Hepatocyte (in vitro differentiated cells): ENCODE data around the gene NCF4. TPM values are rescaled to one million over a fixed set of nuclear protein-coding genes. Genes with fewer than 3 reads are reported as not detected.

Experiments used
- DNase-seq: peaks from one replicate; pipeline ENCODE4 v3.0.0-alpha.2; 2016; ENCODE audit warnings: low spot score
- H2AFZ ChIP-seq: fragments of 200-600 bp; sonication (generic); 2 replicates; pipeline ENCODE4 v1.6.0; 2016; ENCODE audit warnings: antibody characterized with exemption, mild to moderate bottlenecking
- H3K27ac ChIP-seq: fragments of 200-600 bp; sonication (generic); 2 replicates; pipeline ENCODE4 v1.5.1; 2016; ENCODE audit warnings: mild to moderate bottlenecking
- H3K27me3 ChIP-seq: fragments of 200-600 bp; sonication (generic); 2 replicates; pipeline ENCODE4 v1.6.1; 2016
- H3K36me3 ChIP-seq: fragments of 200-600 bp; sonication (generic); replicated peaks from 2 replicates; pipeline ENCODE4 v1.5.1; 2016; ENCODE audit warnings: low read depth; ENCODE audit not compliant: insufficient read depth
- H3K4me1 ChIP-seq: fragments of 200-600 bp; sonication (generic); 2 replicates; pipeline ENCODE4 v1.5.1; 2016; ENCODE audit warnings: mild to moderate bottlenecking, moderate library complexity; ENCODE audit not compliant: insufficient read depth
- H3K4me2 ChIP-seq: fragments of 200-600 bp; sonication (generic); 2 replicates; pipeline ENCODE4 v1.6.0; 2016
- H3K4me3 ChIP-seq: fragments of 200-600 bp; sonication (generic); 2 replicates; pipeline ENCODE4 v1.5.1; 2016; ENCODE audit warnings: mild to moderate bottlenecking
- H3K79me2 ChIP-seq: fragments of 200-600 bp; sonication (generic); 2 replicates; pipeline ENCODE4 v1.6.0; 2017; ENCODE audit warnings: mild to moderate bottlenecking
- H3K9me2 ChIP-seq: fragments of 200-600 bp; sonication (generic); replicated peaks from 2 replicates; pipeline ENCODE4 v1.6.0; 2017; ENCODE audit warnings: mild to moderate bottlenecking; ENCODE audit not compliant: insufficient read depth
- H3K9me3 ChIP-seq: fragments of 200-600 bp; sonication (generic); 2 replicates; pipeline ENCODE4 v1.5.1; 2016; ENCODE audit warnings: low read depth, mild to moderate bottlenecking
- H4K20me1 ChIP-seq: fragments of 200-600 bp; sonication (generic); 2 replicates; pipeline ENCODE4 v1.6.0; 2016; ENCODE audit warnings: mild to moderate bottlenecking; ENCODE audit not compliant: insufficient read depth, poor library complexity, severe bottlenecking
- CTCF ChIP-seq: fragments of 200-600 bp; sonication (generic); IDR thresholded peaks from 2 replicates; pipeline ENCODE4 v1.5.1; 2016; ENCODE audit warnings: antibody characterized with exemption, mild to moderate bottlenecking; ENCODE audit not compliant: poor library complexity
- EZH2 ChIP-seq: fragments of 200-600 bp; sonication (generic); IDR thresholded peaks from 2 replicates; pipeline ENCODE4 v1.6.1; 2016; ENCODE audit warnings: antibody characterized with exemption, mild to moderate bottlenecking, borderline replicate concordance
- EZH2phosphoT487 ChIP-seq: fragments of 200-600 bp; sonication (generic); IDR thresholded peaks from one replicate; pipeline ENCODE4 v1.6.1; 2018; ENCODE audit warnings: antibody characterized with exemption, mild to moderate bottlenecking, low read depth, moderate library complexity; ENCODE audit not compliant: unreplicated experiment, severe bottlenecking
- WGBS: methylation state at CpG from one replicate; pipeline ENCODE4 v1.1.6; 2016; ENCODE audit warnings: low lambda C conversion rate; ENCODE audit errors: missing lambda C conversion rate; 5-methylcytosine and 5-hydroxymethylcytosine counted together
- polyA plus RNA-seq: library from polyadenylated mRNA; unstranded; fragments of >200 nt; fragmentation: Nextera tagmentation; extraction: Ambion mirVana; gene quantifications from 2 replicates; pipeline ENCODE4 v1.2.1, GENCODE V29; 2016
- total RNA-seq: library from RNA; depleted of rRNA; stranded (reverse); fragments of >200 nt; gene quantifications from 2 replicates; pipeline ENCODE4 v1.2.3, GENCODE V29; 2014

NCF4 gene
- total and polyA plus RNA-seq, 2 experiments from 2014 or later: 0.37 to 0.54 TPM

- H2AFZ ChIP-seq: no peak overlapping the region
- H3K27me3 ChIP-seq: peaks cover 27% of the 10 kb centered on the region
- H3K79me2 ChIP-seq: no peaks in the 10 kb centered on the region
- no peak overlapping the region for H3K4me2 ChIP-seq
- peak overlapping the region; percentile 62 for H3K27ac ChIP-seq
- no peaks in the 10 kb centered on the region for H4K20me1 ChIP-seq
- no peaks in the 10 kb centered on the region for H3K9me3 ChIP-seq
- no peaks in the 10 kb centered on the region for H3K36me3 ChIP-seq
- peaks cover 6% of the 10 kb centered on the region for H3K4me1 ChIP-seq
- H3K9me2 ChIP-seq: no peaks in the 10 kb centered on the region
- no peak overlapping the region for H3K4me3 ChIP-seq
- peak; percentile 49 for TF ChIP-seq CTCF
- TF ChIP-seq EZH2phosphoT487: no peak
- TF ChIP-seq EZH2: no peak
- DNase-seq: peak; percentile 74
- 70% methylated on average over 6 of the region's 6 CpGs for WGBS
Observed at GRCh38 chr22:36873614-36874308, 13.0 kb downstream of the NCF4 start.

GRCh38 chr22:36874309-36874696 lies 13.5 kb downstream of the NCF4 start:
- peaks cover 26% of the 10 kb centered on the region for H3K27me3 ChIP-seq
- no peak overlapping the region for H2AFZ ChIP-seq
- no peaks in the 10 kb centered on the region for H3K79me2 ChIP-seq
- peak overlapping the region; percentile 62 for H3K27ac ChIP-seq
- DNase-seq: no peak
- WGBS: 80% methylated on average over 2 of the region's 2 CpGs
- no peaks in the 10 kb centered on the region for H4K20me1 ChIP-seq
- H3K36me3 ChIP-seq: no peaks in the 10 kb centered on the region
- H3K4me2 ChIP-seq: no peak overlapping the region
- no peak overlapping the region for H3K4me3 ChIP-seq
- TF ChIP-seq EZH2 (no peak), CTCF (no peak), EZH2phosphoT487 (no peak)
- no peaks in the 10 kb centered on the region for H3K9me2 ChIP-seq
- no peaks in the 10 kb centered on the region for H3K9me3 ChIP-seq
- H3K4me1 ChIP-seq: peaks cover 6% of the 10 kb centered on the region

GRCh38 chr22:36874736-36875135 lies 13.9 kb downstream of the NCF4 start:
- no peaks in the 10 kb centered on the region for H3K79me2 ChIP-seq
- peaks cover 21% of the 10 kb centered on the region for H3K27me3 ChIP-seq
- H3K4me2 ChIP-seq: no peak overlapping the region
- WGBS: 95% methylated on average over 8 of the region's 9 CpGs
- H3K4me3 ChIP-seq: no peak overlapping the region
- H3K27ac ChIP-seq: no peak overlapping the region
- DNase-seq: no peak
- H4K20me1 ChIP-seq: no peaks in the 10 kb centered on the region
- H3K36me3 ChIP-seq: no peaks in the 10 kb centered on the region
- TF ChIP-seq EZH2phosphoT487 (no peak), CTCF (no peak), EZH2 (no peak)
- H3K9me3 ChIP-seq: no peaks in the 10 kb centered on the region
- no peaks in the 10 kb centered on the region for H3K9me2 ChIP-seq
- H3K4me1 ChIP-seq: peaks cover 6% of the 10 kb centered on the region
- H2AFZ ChIP-seq: no peak overlapping the region
